NCI-H1436 (cell line): Measurements from ENCODE around the gene PDE3B.
"Not testable (repeated sequence)": the region's sequence is repeated elsewhere in the genome, so short reads cannot be mapped to it uniquely, and the experiment has no call there.

Experiments
- DNase-seq: peaks from one replicate; lab custom pipeline; 2025; lab: John Stamatoyannopoulos, UW

The PDE3B gene

GRCh38 chr11:14743667-14744066 is 100.1 kb downstream of the PDE3B start:
- not testable (repeated sequence) for DNase-seq

GRCh38 chr11:14746857-14747395 is 103.3 kb downstream of the PDE3B start:
- DNase-seq: no peak

GRCh38 chr11:14748090-14748489 is 104.5 kb downstream of the PDE3B start:
- no peak for DNase-seq

GRCh38 chr11:14750911-14751310 is 107.3 kb downstream of the PDE3B start:
- no peak for DNase-seq

GRCh38 chr11:14751975-14752407 is 108.4 kb downstream of the PDE3B start:
- no peak for DNase-seq

- no peak for DNase-seq
These were observed 111.5 kb downstream of the PDE3B start for GRCh38 chr11:14755140-14755539.

GRCh38 chr11:14756349-14756748 is 112.7 kb downstream of the PDE3B start:
- DNase-seq: no peak

- not testable (repeated sequence) for DNase-seq
These were observed 115.9 kb downstream of the PDE3B start for GRCh38 chr11:14759300-14760012.

GRCh38 chr11:14764179-14764578 is 120.6 kb downstream of the PDE3B start:
- no peak for DNase-seq

- no peak for DNase-seq
These were observed 121.2 kb downstream of the PDE3B start for GRCh38 chr11:14764579-14765527.

GRCh38 chr11:14766585-14766984 is 123.0 kb downstream of the PDE3B start:
- DNase-seq: no peak

- no peak for DNase-seq
These were observed 125.1 kb downstream of the PDE3B start for GRCh38 chr11:14768526-14769188.

- DNase-seq: no peak
These were observed 130.2 kb downstream of the PDE3B start for GRCh38 chr11:14773755-14774154.

- no peak for DNase-seq
These were observed 131.1 kb downstream of the PDE3B start for GRCh38 chr11:14774721-14775120.

GRCh38 chr11:14775897-14776296 is 132.3 kb downstream of the PDE3B start:
- no peak for DNase-seq

- not testable (repeated sequence) for DNase-seq
These were observed 134.9 kb downstream of the PDE3B start for GRCh38 chr11:14778460-14778859.

- no peak for DNase-seq
These were observed 140.2 kb downstream of the PDE3B start for GRCh38 chr11:14783788-14784187.

- no peak for DNase-seq
These were observed 140.6 kb downstream of the PDE3B start for GRCh38 chr11:14784230-14784629.

- DNase-seq: no peak
These were observed 146.4 kb downstream of the PDE3B start for GRCh38 chr11:14789879-14790484.

GRCh38 chr11:14793546-14793945 is 149.9 kb downstream of the PDE3B start:
- DNase-seq: no peak

GRCh38 chr11:14796028-14796427 is 152.4 kb downstream of the PDE3B start:
- not testable (repeated sequence) for DNase-seq

GRCh38 chr11:14803846-14804245 is 160.2 kb downstream of the PDE3B start:
- no peak for DNase-seq
